OCI-LY3 (cell line): ENCODE measurements around the gene ZNF549.

Experiments used
- H2AFZ ChIP-seq: fragments of 200-600, 300-600 bp; shearing (Covaris generic); 2 replicates; pipeline ENCODE4 v1.6.0; 2014; ENCODE audit warnings: antibody characterized with exemption, low read depth, low read length
- H3K27ac ChIP-seq: fragments of 200-600, 300-600 bp; sonication (generic); 2 replicates; pipeline ENCODE4 v1.5.1; 2014; ENCODE audit warnings: mild to moderate bottlenecking, low read length, moderate library complexity, mixed read lengths
- H3K27me3 ChIP-seq: fragments of 200-600, 300-600 bp; sonication (generic); 2 replicates; pipeline ENCODE4 v1.6.1; 2014; ENCODE audit warnings: low read depth, low read length, mixed read lengths
- H3K36me3 ChIP-seq: fragments of 200-600, 300-600 bp; sonication (generic); replicated peaks from 2 replicates; pipeline ENCODE3; 2014; ENCODE audit warnings: low read depth, low read length, mixed read lengths
- H3K4me1 ChIP-seq: fragments of 300-600, 200-600 bp; sonication (generic); 2 replicates; pipeline ENCODE4 v1.6.1; 2014; ENCODE audit warnings: low read length, mixed read lengths
- H3K4me2 ChIP-seq: fragments of 200-600, 300-600 bp; sonication (generic); 2 replicates; pipeline ENCODE4 v1.6.1; 2014; ENCODE audit warnings: low read length, mixed read lengths
- H3K4me3 ChIP-seq: fragments of 300-600, 200-600 bp; sonication (generic); 2 replicates; pipeline ENCODE4 v1.5.1; 2014; ENCODE audit warnings: antibody characterized with exemption, mild to moderate bottlenecking, low read length, moderate library complexity
- H3K79me2 ChIP-seq: fragments of 300-600, 200-600 bp; shearing (Covaris generic); 2 replicates; pipeline ENCODE4 v1.6.1; 2014; ENCODE audit warnings: mild to moderate bottlenecking, low read length, mixed read lengths
- H3K9ac ChIP-seq: fragments of 300-600, 200-600 bp; shearing (Covaris generic); 2 replicates; pipeline ENCODE4 v1.6.0; 2014; ENCODE audit warnings: mild to moderate bottlenecking, low read length, moderate library complexity
- H3K9me3 ChIP-seq: fragments of 200-600, 300-600 bp; shearing (Covaris generic); 2 replicates; pipeline ENCODE4 v1.6.1; 2014; ENCODE audit warnings: low read length, mixed read lengths; ENCODE audit not compliant: insufficient read depth
- H4K20me1 ChIP-seq: fragments of 200-600, 300-600 bp; sonication (generic); 2 replicates; pipeline ENCODE4 v1.6.1; 2016; ENCODE audit warnings: low read length, mixed read lengths; ENCODE audit not compliant: insufficient read depth
- EZH2phosphoT487 ChIP-seq: fragments of 200-600 bp; shearing (Covaris generic); IDR thresholded peaks from 2 replicates; pipeline ENCODE4 v1.6.1; 2018; ENCODE audit warnings: antibody characterized with exemption, mixed run types, low read depth
- TF ChIP-seq, protein P1 (sequence below): fragments of 200-600, 300-600 bp; sonication (generic); IDR thresholded peaks from 2 replicates; pipeline ENCODE4 v1.5.1; 2014; ENCODE audit warnings: antibody characterized with exemption, low read length, low read depth

The ZNF549 gene

DNA sequence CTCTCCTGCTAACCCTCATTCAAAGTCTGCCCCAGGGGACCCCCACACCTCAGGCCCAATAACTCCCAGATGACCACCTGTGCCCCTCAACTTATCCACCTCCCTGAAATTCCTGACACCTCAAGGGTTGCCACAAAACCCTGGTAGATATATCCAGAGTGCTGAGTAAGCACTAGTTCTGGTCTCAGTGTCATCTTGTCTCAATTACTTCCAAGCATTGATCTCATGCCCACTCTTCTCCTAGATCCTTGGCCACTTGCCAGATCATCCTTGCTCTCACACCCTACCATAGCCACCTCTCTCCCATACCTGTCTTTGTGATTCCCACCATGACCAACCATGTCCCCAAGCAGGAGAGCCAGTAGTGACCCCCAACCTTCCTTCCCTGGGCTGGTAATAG, 49.5 kb downstream of the ZNF549 start:
- Histone ChIP-seq H3K36me3 (peaks cover 68% of the 10 kb centered on the region), H2AFZ (no peak overlapping the region), H3K79me2 (peaks cover 21% of the 10 kb centered on the region), H4K20me1 (no peaks in the 10 kb centered on the region), H3K4me3 (no peak overlapping the region), H3K9ac (no peak overlapping the region), H3K4me1 (peaks cover 9% of the 10 kb centered on the region), H3K27me3 (no peaks in the 10 kb centered on the region), H3K4me2 (no peak overlapping the region), H3K9me3 (peaks cover 70% of the 10 kb centered on the region), H3K27ac (no peak overlapping the region)
- TF ChIP-seq, protein P1, sequence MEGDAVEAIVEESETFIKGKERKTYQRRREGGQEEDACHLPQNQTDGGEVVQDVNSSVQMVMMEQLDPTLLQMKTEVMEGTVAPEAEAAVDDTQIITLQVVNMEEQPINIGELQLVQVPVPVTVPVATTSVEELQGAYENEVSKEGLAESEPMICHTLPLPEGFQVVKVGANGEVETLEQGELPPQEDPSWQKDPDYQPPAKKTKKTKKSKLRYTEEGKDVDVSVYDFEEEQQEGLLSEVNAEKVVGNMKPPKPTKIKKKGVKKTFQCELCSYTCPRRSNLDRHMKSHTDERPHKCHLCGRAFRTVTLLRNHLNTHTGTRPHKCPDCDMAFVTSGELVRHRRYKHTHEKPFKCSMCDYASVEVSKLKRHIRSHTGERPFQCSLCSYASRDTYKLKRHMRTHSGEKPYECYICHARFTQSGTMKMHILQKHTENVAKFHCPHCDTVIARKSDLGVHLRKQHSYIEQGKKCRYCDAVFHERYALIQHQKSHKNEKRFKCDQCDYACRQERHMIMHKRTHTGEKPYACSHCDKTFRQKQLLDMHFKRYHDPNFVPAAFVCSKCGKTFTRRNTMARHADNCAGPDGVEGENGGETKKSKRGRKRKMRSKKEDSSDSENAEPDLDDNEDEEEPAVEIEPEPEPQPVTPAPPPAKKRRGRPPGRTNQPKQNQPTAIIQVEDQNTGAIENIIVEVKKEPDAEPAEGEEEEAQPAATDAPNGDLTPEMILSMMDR, result no peak
- no peak for TF ChIP-seq EZH2phosphoT487

DNA sequence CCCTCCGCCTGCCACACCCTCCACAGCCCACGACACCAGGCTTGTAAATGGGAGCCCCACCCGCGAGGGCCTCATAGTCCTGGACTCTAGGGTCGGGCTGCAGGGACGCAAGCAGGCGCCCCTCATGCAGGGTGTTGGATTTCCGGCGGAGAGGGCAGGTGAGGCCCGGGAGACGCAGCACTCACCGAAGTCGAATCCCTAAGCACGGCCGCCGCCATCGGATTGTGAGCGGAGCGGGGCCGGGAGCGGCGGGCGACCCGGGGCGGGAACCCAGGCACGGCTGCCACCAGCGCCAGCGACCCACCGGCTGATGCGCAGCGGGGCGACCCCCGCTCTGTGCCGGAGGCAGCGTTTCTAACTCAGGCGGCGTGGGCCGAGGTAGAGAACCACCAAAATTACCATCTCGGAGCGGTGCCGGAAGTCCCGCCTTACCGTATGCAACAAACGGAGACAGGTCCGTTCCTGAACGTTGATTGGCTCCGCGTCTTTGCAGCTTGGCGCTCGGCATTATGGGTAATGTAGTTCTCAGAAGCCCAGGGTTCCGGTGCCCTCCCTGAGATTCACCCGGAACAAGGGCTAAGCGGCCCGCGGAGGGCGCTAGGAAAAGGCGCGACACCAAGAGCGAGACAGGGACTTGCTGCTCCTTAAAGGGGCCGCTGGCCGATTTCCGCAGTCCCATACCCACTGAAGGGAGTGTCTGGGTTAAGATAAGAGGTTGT, 51.5 kb downstream of the ZNF549 start, which contains the start of gene ZNF416:
ZNF416 (minus strand) TSS at position 425 of the 719 bp plus-strand sequence; CDS start at position 218, 207 bp downstream.
- peaks cover 50% of the 10 kb centered on the region; the same call in 1 of the 2 replicates for H3K9me3 ChIP-seq
- peak within 1 kb of the TSS; percentile 71 for H3K9ac ChIP-seq
- peak within 1 kb of the TSS; percentile 72 for H2AFZ ChIP-seq
- TF ChIP-seq, protein P1, result peak; percentile 33; the same call in 1 of the 2 replicates
- TF ChIP-seq EZH2phosphoT487, result no peak
- no peaks in the 10 kb centered on the region for H3K27me3 ChIP-seq
- H3K27ac ChIP-seq, result peak within 1 kb of the TSS; percentile 6; the same call in 1 of the 2 replicates
- H3K4me3 ChIP-seq, result peak within 1 kb of the TSS; percentile 78
- H3K79me2 ChIP-seq, result peaks cover 21% of the 10 kb centered on the region
- no peaks in the 10 kb centered on the region for H4K20me1 ChIP-seq
- peaks cover 49% of the 10 kb centered on the region for H3K36me3 ChIP-seq
- H3K4me1 ChIP-seq, result peaks cover 9% of the 10 kb centered on the region
- H3K4me2 ChIP-seq, result peak within 1 kb of the TSS; percentile 66

DNA sequence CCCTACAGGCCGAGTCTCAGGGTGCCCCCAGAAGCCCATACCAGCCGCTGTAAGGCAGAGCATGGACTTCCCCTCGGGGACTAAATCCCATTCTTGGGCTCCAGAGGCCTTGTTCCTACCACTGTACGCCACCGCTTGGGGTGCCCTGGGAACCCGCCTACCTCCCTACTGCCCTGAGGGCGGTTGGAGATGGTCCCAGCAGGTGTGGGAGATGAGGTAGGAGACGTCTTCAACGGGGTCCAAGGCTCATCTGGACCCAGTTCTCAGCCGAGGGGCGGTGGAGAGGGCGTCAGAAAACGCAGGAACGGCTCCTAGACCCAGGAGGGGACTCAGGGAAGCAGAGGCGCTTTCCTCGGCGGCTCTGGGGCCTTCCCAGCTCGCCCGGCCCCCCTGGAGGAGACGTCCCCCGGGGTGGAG, 56.0 kb downstream of the ZNF549 start:
- H3K4me1 ChIP-seq, result peaks cover 3% of the 10 kb centered on the region; the same call in 1 of the 2 replicates
- TF ChIP-seq EZH2phosphoT487, result no peak
- TF ChIP-seq, protein P1, result no peak
- no peak overlapping the region for H3K4me2 ChIP-seq
- peaks cover 10% of the 10 kb centered on the region; the same call in 1 of the 2 replicates for H3K9me3 ChIP-seq
- H3K27ac ChIP-seq, result no peak overlapping the region
- peaks cover 5% of the 10 kb centered on the region for H3K79me2 ChIP-seq
- H4K20me1 ChIP-seq, result no peaks in the 10 kb centered on the region
- no peaks in the 10 kb centered on the region for H3K27me3 ChIP-seq
- no peak overlapping the region for H3K4me3 ChIP-seq
- no peak overlapping the region for H3K9ac ChIP-seq
- no peak overlapping the region for H2AFZ ChIP-seq
- peaks cover 5% of the 10 kb centered on the region for H3K36me3 ChIP-seq
